ACC112 (cell line): ENCODE data around the gene TMC1.
A peak's percentile ranks its signal among the peaks of the same experiment; 100 is the strongest.

ENCODE experiments used
- H2AFZ ChIP-seq: fragments of 200-600 bp; sonication (generic); one replicate; pipeline ENCODE4 v1.6.0; 2017; ENCODE audit warnings: antibody characterized with exemption, low read length; ENCODE audit not compliant: unreplicated experiment
- H3K27ac ChIP-seq: fragments of 200-600 bp; sonication (generic); 2 replicates; pipeline ENCODE4 v1.5.1; 2014; ENCODE audit warnings: low read depth, mild to moderate bottlenecking, antibody characterized with exemption, low read length, moderate library complexity
- H3K27me3 ChIP-seq: fragments of 200-600 bp; sonication (generic); 2 replicates; pipeline ENCODE4 v1.6.1; 2014; ENCODE audit warnings: mild to moderate bottlenecking, antibody characterized with exemption, low read length, moderate library complexity, mixed read lengths; ENCODE audit not compliant: insufficient read depth
- H3K36me3 ChIP-seq: fragments of 200-600 bp; sonication (generic); 2 replicates; pipeline ENCODE4 v1.6.1; 2016; ENCODE audit warnings: mild to moderate bottlenecking, antibody characterized with exemption, low read length, moderate library complexity, mixed read lengths; ENCODE audit not compliant: insufficient read depth
- H3K4me1 ChIP-seq: fragments of 200-600 bp; sonication (generic); one replicate; pipeline ENCODE4 v1.6.1; 2016; ENCODE audit warnings: low read length, mixed read lengths; ENCODE audit not compliant: insufficient read depth, unreplicated experiment, control insufficient read depth
- H3K4me3 ChIP-seq: fragments of 200-600 bp; sonication (generic); 2 replicates; pipeline ENCODE4 v1.5.1; 2014; ENCODE audit warnings: mild to moderate bottlenecking, low read depth, low read length
- H3K79me2 ChIP-seq: fragments of 200-600 bp; sonication (generic); one replicate; pipeline ENCODE4 v1.6.0; 2016; ENCODE audit warnings: low read length; ENCODE audit not compliant: control insufficient read depth, unreplicated experiment, insufficient read depth

Gene TMC1

GRCh38 chr9:72674961-72675360 lies 153.6 kb downstream of the TMC1 start:
- Histone ChIP-seq H3K27ac (no peak overlapping the region), H3K36me3 (no peaks in the 10 kb centered on the region)

DNA sequence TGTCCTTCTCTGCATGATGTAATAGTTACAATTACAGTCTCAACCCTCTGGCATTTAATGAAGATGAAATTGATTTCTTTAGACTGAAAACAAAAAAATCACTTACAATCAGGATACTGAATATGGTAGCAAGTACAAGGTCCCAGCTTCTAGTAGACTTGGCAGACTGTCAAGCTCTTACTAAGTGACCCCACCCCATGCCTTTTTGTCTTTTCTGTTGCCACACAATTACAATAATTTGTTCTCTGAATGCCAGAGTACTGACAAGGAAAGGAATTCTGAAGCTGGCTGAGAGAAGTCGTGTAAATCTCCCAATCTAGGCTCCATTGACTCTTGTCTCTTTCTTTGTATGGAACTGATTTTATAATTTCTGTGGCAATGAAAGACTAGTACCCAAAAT lies 154.2 kb downstream of the TMC1 start:
- Histone ChIP-seq H2AFZ (no peak overlapping the region), H3K36me3 (no peaks in the 10 kb centered on the region), H3K27ac (no peak overlapping the region), H3K27me3 (no peaks in the 10 kb centered on the region), H3K79me2 (no peaks in the 10 kb centered on the region), H3K4me1 (peaks cover 4% of the 10 kb centered on the region), H3K4me3 (no peak overlapping the region)

More at GRCh38 chr9:72674961-72675360, 153.6 kb downstream of the TMC1 start:
- no peak overlapping the region for H3K4me3 ChIP-seq
- no peak overlapping the region for H2AFZ ChIP-seq
- no peaks in the 10 kb centered on the region for H3K27me3 ChIP-seq
- no peaks in the 10 kb centered on the region for H3K79me2 ChIP-seq
- peaks cover 4% of the 10 kb centered on the region for H3K4me1 ChIP-seq

GRCh38 chr9:72680593-72681282 lies 159.3 kb downstream of the TMC1 start:
- no peaks in the 10 kb centered on the region for H3K27me3 ChIP-seq
- no peaks in the 10 kb centered on the region for H3K36me3 ChIP-seq
- no peaks in the 10 kb centered on the region for H3K79me2 ChIP-seq
- no peak overlapping the region for H3K4me3 ChIP-seq
- H3K27ac ChIP-seq, result no peak overlapping the region
- H2AFZ ChIP-seq, result peak overlapping the region; percentile 21
- H3K4me1 ChIP-seq, result peaks cover 3% of the 10 kb centered on the region

- Histone ChIP-seq H3K4me1 (no peaks in the 10 kb centered on the region), H3K27ac (no peak overlapping the region)
Measured at GRCh38 chr9:72681283-72681630, 159.8 kb downstream of the TMC1 start.

DNA sequence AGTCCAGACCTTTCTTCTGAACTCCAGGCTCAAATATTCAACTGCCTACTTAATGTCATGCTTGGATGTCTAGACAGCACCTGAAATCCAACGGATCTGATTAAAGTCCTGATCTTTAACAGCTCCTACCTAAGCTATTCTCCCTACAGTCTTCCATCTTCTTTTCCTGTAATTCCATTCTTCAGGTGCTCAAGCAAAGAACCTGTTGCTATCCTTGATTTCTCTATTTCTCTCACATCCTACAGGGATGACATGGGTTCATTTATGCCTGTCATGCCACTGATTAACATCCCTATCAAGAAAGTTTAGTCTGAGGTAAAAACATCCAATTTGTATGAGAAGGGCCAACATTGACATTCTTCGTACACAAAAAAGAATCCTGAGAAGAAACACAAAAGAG lies 163.2 kb downstream of the TMC1 start:
- Histone ChIP-seq H3K4me1 (no peaks in the 10 kb centered on the region), H3K27me3 (peaks cover 2% of the 10 kb centered on the region; the same call in 1 of the 2 replicates), H3K79me2 (no peaks in the 10 kb centered on the region), H3K27ac (no peak overlapping the region), H3K4me3 (no peak overlapping the region), H2AFZ (no peak overlapping the region), H3K36me3 (no peaks in the 10 kb centered on the region)

More at GRCh38 chr9:72681283-72681630, 159.8 kb downstream of the TMC1 start:
- Histone ChIP-seq H3K27me3 (peaks cover 2% of the 10 kb centered on the region; the same call in 1 of the 2 replicates), H3K4me3 (no peak overlapping the region), H3K36me3 (no peaks in the 10 kb centered on the region), H2AFZ (no peak overlapping the region), H3K79me2 (no peaks in the 10 kb centered on the region)

- Histone ChIP-seq H3K36me3 (no peaks in the 10 kb centered on the region), H3K27ac (no peak overlapping the region)
Measured at GRCh38 chr9:72685911-72686310, 164.5 kb downstream of the TMC1 start.

GRCh38 chr9:72687331-72687730 lies 165.9 kb downstream of the TMC1 start:
- H3K27ac ChIP-seq, result no peak overlapping the region
- peaks cover 2% of the 10 kb centered on the region; the same call in 1 of the 2 replicates for H3K27me3 ChIP-seq
- H3K79me2 ChIP-seq, result no peaks in the 10 kb centered on the region
- H3K4me3 ChIP-seq, result no peak overlapping the region
- H3K4me1 ChIP-seq, result no peaks in the 10 kb centered on the region
- H3K36me3 ChIP-seq, result no peaks in the 10 kb centered on the region
- no peak overlapping the region for H2AFZ ChIP-seq

More at GRCh38 chr9:72685911-72686310, 164.5 kb downstream of the TMC1 start:
- peaks cover 2% of the 10 kb centered on the region; the same call in 1 of the 2 replicates for H3K27me3 ChIP-seq
- no peak overlapping the region for H2AFZ ChIP-seq
- H3K4me3 ChIP-seq, result no peak overlapping the region
- no peaks in the 10 kb centered on the region for H3K79me2 ChIP-seq
- no peaks in the 10 kb centered on the region for H3K4me1 ChIP-seq

DNA sequence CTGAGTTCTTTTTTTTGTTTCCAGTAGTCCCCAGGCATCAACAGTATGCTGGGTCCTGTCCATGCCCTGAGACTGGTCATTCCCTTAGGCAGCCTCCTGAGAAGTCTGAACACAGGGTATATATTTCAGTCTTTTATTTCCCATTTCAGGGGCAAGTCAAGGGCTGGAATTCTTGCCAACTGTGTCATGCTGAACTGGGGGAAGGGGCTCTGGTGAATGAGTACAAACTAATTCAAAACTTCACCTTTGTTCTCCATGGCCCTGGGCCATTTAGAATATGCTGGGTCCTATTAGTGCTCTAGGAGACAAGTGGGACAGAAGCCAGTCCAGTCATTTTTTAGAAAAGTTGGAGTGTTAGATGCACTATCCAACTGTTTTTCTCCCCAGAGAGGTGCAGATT lies 170.3 kb downstream of the TMC1 start:
- H3K36me3 ChIP-seq, result no peaks in the 10 kb centered on the region
- H3K27me3 ChIP-seq, result no peaks in the 10 kb centered on the region
- no peaks in the 10 kb centered on the region for H3K79me2 ChIP-seq
- no peak overlapping the region for H3K27ac ChIP-seq
- H3K4me1 ChIP-seq, result no peaks in the 10 kb centered on the region
- H3K4me3 ChIP-seq, result no peak overlapping the region
- H2AFZ ChIP-seq, result no peak overlapping the region

GRCh38 chr9:72695365-72695764 lies 174.0 kb downstream of the TMC1 start:
- Histone ChIP-seq H3K27ac (no peak overlapping the region), H3K4me1 (no peaks in the 10 kb centered on the region), H3K27me3 (no peaks in the 10 kb centered on the region), H3K4me3 (no peak overlapping the region), H2AFZ (no peak overlapping the region), H3K79me2 (no peaks in the 10 kb centered on the region), H3K36me3 (no peaks in the 10 kb centered on the region)

DNA sequence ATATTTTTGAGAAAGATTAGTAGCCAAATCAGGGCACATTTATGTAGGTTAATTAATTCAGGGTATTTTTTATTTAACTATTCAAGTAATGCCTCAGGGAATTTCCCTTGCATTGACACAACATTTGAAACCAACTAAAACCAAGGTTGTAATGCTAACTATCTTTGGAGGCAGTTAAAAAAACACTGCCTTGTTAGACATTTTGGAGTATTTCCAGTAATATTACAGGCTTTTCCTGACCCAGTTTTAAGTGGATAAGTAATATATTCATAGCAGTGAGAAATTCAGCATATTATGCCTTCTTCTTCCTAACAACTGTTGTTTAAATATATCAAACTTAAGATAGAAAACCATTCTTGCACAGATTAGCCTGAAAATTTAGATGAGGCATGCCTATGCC lies 175.1 kb downstream of the TMC1 start:
- H3K4me3 ChIP-seq, result no peak overlapping the region
- H3K4me1 ChIP-seq, result no peaks in the 10 kb centered on the region
- no peaks in the 10 kb centered on the region for H3K79me2 ChIP-seq
- no peak overlapping the region for H3K27ac ChIP-seq
- H3K36me3 ChIP-seq, result no peaks in the 10 kb centered on the region
- H2AFZ ChIP-seq, result no peak overlapping the region
- no peaks in the 10 kb centered on the region; the same call in 1 of the 2 replicates for H3K27me3 ChIP-seq

DNA sequence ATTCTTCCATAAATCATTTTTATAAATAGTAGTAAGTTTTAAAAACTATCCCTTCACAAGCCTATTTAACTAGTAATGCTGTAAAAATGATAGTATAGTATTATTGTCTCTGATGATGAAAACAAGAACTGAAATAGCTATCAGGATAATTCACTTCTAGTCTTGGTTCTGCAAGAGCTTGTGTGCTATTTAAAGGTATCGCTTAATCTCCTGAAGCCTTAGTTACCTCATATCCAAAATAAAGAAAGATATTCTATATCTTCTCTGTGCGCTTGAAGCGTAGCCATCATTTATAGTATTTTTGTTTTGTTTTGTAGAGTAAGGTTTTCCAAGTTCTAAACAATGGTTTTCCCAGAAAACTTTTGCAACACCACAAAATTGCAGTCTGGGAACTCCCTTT lies 180.1 kb downstream of the TMC1 start:
- Histone ChIP-seq H3K4me1 (no peaks in the 10 kb centered on the region), H3K79me2 (no peaks in the 10 kb centered on the region), H3K4me3 (no peak overlapping the region), H2AFZ (no peak overlapping the region), H3K27ac (no peak overlapping the region), H3K36me3 (no peaks in the 10 kb centered on the region), H3K27me3 (no peaks in the 10 kb centered on the region; the same call in 1 of the 2 replicates)
